HepG2 (cell line): ENCODE measurements around the gene OCSTAMP. TPM values are rescaled to one million over a fixed set of nuclear protein-coding genes. Genes with fewer than 3 reads are reported as not detected.

ENCODE experiments used
- RBFOX2 ChIP-seq: fragments of 200-400 bp; formaldehyde crosslinking; IDR thresholded peaks from 2 replicates; pipeline ENCODE4 v1.6.1; 2017; ENCODE audit warnings: low read depth, mild to moderate bottlenecking, low read length
- polyA plus RNA-seq, 8 experiments: library from polyadenylated mRNA; depleted of rRNA in 3 of 8; stranded (reverse) in 7 of 8; unstranded in 1 of 8; fragments of >200 nt; fragmentation: Illumina TruSeq in 4 of 8; extraction: Trizol in 4 of 8; gene quantifications; 2 replicates each; pipeline versions ENCODE4 v1.2.1 to v1.2.3, GENCODE V29; 2011 to 2016; ENCODE audit warnings: low read depth in 4 of 8, missing spikeins in 1 of 8, mixed read lengths in 1 of 8; ENCODE audit not compliant: insufficient read depth in 1 of 8
- total RNA-seq, 5 experiments: library from RNA; depleted of rRNA; stranded (reverse); fragments of >200 nt; fragmentation: Illumina TruSeq; extraction: Trizol; gene quantifications; 2 replicates each; pipeline ENCODE4 v1.2.3, GENCODE V29; 2016; ENCODE audit warnings: low read depth in 1 of 5
- TF ChIP-seq, protein P1 (sequence below), 2 experiments: sonication (generic) in 1 of 2; formaldehyde crosslinking in 1 of 2; IDR thresholded peaks; 2 replicates each; pipeline versions ENCODE4 v1.4.0 to v1.6.1; 2016 to 2020; ENCODE audit warnings: borderline replicate concordance in 1 of 2, low read depth in 1 of 2, mild to moderate bottlenecking in 1 of 2, missing genetic modification reagents in 1 of 2
- TF ChIP-seq, protein P2 (sequence below): sonication (generic); formaldehyde crosslinking; IDR thresholded peaks from 2 replicates; pipeline ENCODE4 v1.4.0; 2020; ENCODE audit warnings: missing genetic modification reagents
- TF ChIP-seq, protein P3 (sequence below): sonication (generic); formaldehyde crosslinking; IDR thresholded peaks from 2 replicates; pipeline ENCODE4 v1.5.0; 2020; ENCODE audit warnings: missing genetic modification reagents, mild to moderate bottlenecking, borderline replicate concordance
- TF ChIP-seq, protein P4 (sequence below): sonication (generic); formaldehyde crosslinking; IDR thresholded peaks from 2 replicates; pipeline ENCODE4 v1.5.1; 2020; ENCODE audit warnings: mild to moderate bottlenecking, missing genetic modification reagents
- TF ChIP-seq, protein P5 (sequence below), 2 experiments: sonication (generic) in 1 of 2; formaldehyde crosslinking in 1 of 2; IDR thresholded peaks; 2 replicates each; pipeline versions ENCODE4 v1.6.1 to v1.9.0; 2014 to 2022; ENCODE audit warnings: antibody characterized with exemption in 1 of 2, borderline replicate concordance in 1 of 2, inconsistent platforms in 1 of 2, low read depth in 1 of 2, missing genetic modification reagents in 1 of 2
- TF ChIP-seq, protein P6 (sequence below): sonication (generic); formaldehyde crosslinking; IDR thresholded peaks from 2 replicates; pipeline ENCODE4 v1.4.0; 2020; ENCODE audit warnings: missing genetic modification reagents

OCSTAMP gene
- total and polyA plus RNA-seq, 2 of the 13 experiments (the other 11 are each of a cell fraction or from before 2014, with no cell fraction given): not detected

DNA sequence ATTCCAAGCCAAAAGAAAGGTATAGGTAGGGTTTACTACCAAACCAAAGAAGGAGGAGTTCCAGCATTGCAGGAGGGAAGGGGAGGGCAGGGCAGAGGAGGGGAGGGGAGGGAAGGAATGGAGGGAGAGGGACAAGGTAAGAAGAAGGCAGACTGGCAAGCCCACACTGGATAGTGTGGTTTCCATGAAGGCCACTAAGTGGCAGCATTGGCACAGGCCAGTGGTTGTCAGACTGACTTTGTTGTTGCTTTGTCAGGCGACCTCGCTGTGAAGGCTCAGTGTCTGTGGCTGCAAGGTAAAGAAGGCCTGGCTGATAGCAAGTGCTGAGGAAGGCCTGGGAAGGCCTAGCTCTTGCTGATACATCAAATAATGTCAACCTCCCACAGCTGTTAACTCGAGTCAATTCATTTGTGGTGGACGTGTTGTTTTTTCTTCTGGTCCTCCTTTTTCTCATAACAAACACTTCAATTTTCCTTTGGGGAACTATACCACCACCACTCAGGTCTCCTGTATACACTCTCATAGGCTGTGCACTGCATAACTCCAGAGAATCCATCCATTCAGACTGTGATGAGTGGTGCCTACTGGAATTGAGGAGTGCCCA is 29.4 kb downstream of the OCSTAMP start (continued):
- TF ChIP-seq, protein P1, sequence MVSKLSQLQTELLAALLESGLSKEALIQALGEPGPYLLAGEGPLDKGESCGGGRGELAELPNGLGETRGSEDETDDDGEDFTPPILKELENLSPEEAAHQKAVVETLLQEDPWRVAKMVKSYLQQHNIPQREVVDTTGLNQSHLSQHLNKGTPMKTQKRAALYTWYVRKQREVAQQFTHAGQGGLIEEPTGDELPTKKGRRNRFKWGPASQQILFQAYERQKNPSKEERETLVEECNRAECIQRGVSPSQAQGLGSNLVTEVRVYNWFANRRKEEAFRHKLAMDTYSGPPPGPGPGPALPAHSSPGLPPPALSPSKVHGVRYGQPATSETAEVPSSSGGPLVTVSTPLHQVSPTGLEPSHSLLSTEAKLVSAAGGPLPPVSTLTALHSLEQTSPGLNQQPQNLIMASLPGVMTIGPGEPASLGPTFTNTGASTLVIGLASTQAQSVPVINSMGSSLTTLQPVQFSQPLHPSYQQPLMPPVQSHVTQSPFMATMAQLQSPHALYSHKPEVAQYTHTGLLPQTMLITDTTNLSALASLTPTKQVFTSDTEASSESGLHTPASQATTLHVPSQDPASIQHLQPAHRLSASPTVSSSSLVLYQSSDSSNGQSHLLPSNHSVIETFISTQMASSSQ (IDR thresholded peaks at IDR 0.05; ENCODE audit: low read depth): no peak
- TF ChIP-seq, protein P1 (CRISPR knock-in tag; IDR thresholded peaks at IDR 0.05; ENCODE audit: borderline replicate concordance): no peak
- TF ChIP-seq, protein P2, sequence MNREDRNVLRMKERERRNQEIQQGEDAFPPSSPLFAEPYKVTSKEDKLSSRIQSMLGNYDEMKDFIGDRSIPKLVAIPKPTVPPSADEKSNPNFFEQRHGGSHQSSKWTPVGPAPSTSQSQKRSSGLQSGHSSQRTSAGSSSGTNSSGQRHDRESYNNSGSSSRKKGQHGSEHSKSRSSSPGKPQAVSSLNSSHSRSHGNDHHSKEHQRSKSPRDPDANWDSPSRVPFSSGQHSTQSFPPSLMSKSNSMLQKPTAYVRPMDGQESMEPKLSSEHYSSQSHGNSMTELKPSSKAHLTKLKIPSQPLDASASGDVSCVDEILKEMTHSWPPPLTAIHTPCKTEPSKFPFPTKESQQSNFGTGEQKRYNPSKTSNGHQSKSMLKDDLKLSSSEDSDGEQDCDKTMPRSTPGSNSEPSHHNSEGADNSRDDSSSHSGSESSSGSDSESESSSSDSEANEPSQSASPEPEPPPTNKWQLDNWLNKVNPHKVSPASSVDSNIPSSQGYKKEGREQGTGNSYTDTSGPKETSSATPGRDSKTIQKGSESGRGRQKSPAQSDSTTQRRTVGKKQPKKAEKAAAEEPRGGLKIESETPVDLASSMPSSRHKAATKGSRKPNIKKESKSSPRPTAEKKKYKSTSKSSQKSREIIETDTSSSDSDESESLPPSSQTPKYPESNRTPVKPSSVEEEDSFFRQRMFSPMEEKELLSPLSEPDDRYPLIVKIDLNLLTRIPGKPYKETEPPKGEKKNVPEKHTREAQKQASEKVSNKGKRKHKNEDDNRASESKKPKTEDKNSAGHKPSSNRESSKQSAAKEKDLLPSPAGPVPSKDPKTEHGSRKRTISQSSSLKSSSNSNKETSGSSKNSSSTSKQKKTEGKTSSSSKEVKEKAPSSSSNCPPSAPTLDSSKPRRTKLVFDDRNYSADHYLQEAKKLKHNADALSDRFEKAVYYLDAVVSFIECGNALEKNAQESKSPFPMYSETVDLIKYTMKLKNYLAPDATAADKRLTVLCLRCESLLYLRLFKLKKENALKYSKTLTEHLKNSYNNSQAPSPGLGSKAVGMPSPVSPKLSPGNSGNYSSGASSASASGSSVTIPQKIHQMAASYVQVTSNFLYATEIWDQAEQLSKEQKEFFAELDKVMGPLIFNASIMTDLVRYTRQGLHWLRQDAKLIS (CRISPR knock-in tag): no peak
- TF ChIP-seq, protein P3, sequence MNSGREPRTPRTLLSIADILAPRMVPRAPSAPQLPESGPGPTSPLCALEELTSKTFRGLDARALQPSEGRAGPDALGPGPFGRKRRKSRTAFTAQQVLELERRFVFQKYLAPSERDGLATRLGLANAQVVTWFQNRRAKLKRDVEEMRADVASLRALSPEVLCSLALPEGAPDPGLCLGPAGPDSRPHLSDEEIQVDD (CRISPR knock-in tag): 0 out of 2 replicates have a peak, but pooled peaks have one; percentile 48
- TF ChIP-seq, protein P4, sequence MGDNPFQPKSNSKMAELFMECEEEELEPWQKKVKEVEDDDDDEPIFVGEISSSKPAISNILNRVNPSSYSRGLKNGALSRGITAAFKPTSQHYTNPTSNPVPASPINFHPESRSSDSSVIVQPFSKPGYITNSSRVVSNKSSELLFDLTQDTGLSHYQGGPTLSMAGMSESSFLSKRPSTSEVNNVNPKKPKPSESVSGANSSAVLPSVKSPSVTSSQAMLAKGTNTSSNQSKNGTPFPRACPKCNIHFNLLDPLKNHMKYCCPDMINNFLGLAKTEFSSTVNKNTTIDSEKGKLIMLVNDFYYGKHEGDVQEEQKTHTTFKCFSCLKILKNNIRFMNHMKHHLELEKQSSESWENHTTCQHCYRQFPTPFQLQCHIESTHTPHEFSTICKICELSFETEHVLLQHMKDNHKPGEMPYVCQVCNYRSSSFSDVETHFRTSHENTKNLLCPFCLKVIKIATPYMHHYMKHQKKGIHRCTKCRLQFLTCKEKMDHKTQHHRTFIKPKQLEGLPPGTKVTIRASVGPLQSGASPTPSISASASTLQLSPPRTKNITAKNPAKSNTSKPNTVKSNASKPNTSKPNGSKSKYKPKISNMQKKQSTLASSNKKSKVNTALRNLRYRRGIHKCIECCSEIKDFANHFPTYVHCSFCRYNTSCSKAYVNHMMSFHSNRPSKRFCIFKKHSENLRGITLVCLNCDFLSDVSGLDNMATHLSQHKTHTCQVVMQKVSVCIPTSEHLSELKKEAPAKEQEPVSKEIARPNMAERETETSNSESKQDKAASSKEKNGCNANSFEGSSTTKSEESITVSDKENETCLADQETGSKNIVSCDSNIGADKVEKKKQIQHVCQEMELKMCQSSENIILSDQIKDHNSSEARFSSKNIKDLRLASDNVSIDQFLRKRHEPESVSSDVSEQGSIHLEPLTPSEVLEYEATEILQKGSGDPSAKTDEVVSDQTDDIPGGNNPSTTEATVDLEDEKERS (CRISPR knock-in tag): no peak
- TF ChIP-seq, protein P5, sequence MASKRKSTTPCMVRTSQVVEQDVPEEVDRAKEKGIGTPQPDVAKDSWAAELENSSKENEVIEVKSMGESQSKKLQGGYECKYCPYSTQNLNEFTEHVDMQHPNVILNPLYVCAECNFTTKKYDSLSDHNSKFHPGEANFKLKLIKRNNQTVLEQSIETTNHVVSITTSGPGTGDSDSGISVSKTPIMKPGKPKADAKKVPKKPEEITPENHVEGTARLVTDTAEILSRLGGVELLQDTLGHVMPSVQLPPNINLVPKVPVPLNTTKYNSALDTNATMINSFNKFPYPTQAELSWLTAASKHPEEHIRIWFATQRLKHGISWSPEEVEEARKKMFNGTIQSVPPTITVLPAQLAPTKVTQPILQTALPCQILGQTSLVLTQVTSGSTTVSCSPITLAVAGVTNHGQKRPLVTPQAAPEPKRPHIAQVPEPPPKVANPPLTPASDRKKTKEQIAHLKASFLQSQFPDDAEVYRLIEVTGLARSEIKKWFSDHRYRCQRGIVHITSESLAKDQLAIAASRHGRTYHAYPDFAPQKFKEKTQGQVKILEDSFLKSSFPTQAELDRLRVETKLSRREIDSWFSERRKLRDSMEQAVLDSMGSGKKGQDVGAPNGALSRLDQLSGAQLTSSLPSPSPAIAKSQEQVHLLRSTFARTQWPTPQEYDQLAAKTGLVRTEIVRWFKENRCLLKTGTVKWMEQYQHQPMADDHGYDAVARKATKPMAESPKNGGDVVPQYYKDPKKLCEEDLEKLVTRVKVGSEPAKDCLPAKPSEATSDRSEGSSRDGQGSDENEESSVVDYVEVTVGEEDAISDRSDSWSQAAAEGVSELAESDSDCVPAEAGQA (IDR thresholded peaks at IDR 0.05; ENCODE audit: low read depth): no peak
- TF ChIP-seq, protein P5 (CRISPR knock-in tag; IDR thresholded peaks at IDR 0.05; ENCODE audit: borderline replicate concordance): no peak
- TF ChIP-seq, protein P6, sequence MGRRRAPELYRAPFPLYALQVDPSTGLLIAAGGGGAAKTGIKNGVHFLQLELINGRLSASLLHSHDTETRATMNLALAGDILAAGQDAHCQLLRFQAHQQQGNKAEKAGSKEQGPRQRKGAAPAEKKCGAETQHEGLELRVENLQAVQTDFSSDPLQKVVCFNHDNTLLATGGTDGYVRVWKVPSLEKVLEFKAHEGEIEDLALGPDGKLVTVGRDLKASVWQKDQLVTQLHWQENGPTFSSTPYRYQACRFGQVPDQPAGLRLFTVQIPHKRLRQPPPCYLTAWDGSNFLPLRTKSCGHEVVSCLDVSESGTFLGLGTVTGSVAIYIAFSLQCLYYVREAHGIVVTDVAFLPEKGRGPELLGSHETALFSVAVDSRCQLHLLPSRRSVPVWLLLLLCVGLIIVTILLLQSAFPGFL (CRISPR knock-in tag): no peak
- no peak for TF ChIP-seq RBFOX2
